ENCODE results near the gene CREB3L2. TPM values are rescaled to one million over a fixed set of nuclear protein-coding genes. Genes with fewer than 3 reads are reported as not detected.

Gene CREB3L2
- total RNA-seq, 2 donors from 2014 or later, result 45.8 to 46.0 TPM

- Histone ChIP-seq H3K9me3 (no peaks in the 10 kb centered on the region), H3K27me3 (no peaks in the 10 kb centered on the region), H3K36me3 (no peaks in the 10 kb centered on the region), H3K4me3 (no peak overlapping the region), H3K9ac (ENCODE audit: low read depth in 2 of 2, low read length in 2 of 2) (no peak overlapping the region), H3K4me1 (peaks cover 21% of the 10 kb centered on the region), H3K27ac (peak overlapping the region; percentile 76)
- intact Hi-C loops (cut with DNase I), result loop anchor here (5.0 kb wide), 1 partner anchor 45 kb away; no protein-coding TSS in a partner anchor
- no peak for DNase-seq
- no peak for TF ChIP-seq CTCF (IDR thresholded peaks at IDR 0.05)
Observed at GRCh38 chr7:137951700-137952425, 50.0 kb downstream of the CREB3L2 start.

GRCh38 chr7:137950967-137951366 is 50.9 kb downstream of the CREB3L2 start:
- no peak for DNase-seq
- intact Hi-C loops (cut with DNase I), result loop anchor here (5.0 kb wide), 1 partner anchor 46 kb away; no protein-coding TSS in a partner anchor
- Histone ChIP-seq H3K27me3 (no peaks in the 10 kb centered on the region), H3K9me3 (no peaks in the 10 kb centered on the region), H3K4me1 (peaks cover 21% of the 10 kb centered on the region), H3K27ac (no peak overlapping the region), H3K9ac (ENCODE audit: low read depth in 2 of 2, low read length in 2 of 2) (no peak overlapping the region), H3K4me3 (no peak overlapping the region), H3K36me3 (no peaks in the 10 kb centered on the region)
- no peak for TF ChIP-seq CTCF (IDR thresholded peaks at IDR 0.05)

GRCh38 chr7:137950263-137950621 is 51.6 kb downstream of the CREB3L2 start:
- intact Hi-C loops (cut with DNase I), result loop anchor here (5.0 kb wide), 1 partner anchor 47 kb away; no protein-coding TSS in a partner anchor
- no peak overlapping the region for H3K9ac ChIP-seq (ENCODE audit: low read depth in 2 of 2, low read length in 2 of 2)
- no peaks in the 10 kb centered on the region for H3K36me3 ChIP-seq
- H3K9me3 ChIP-seq, result no peaks in the 10 kb centered on the region
- H3K27ac ChIP-seq, result no peak overlapping the region
- H3K4me1 ChIP-seq, result peaks cover 21% of the 10 kb centered on the region
- H3K4me3 ChIP-seq, result no peak overlapping the region
- DNase-seq, result no peak
- no peak for TF ChIP-seq CTCF (IDR thresholded peaks at IDR 0.05)
- no peaks in the 10 kb centered on the region for H3K27me3 ChIP-seq

GRCh38 chr7:137949416-137950262 is 52.2 kb downstream of the CREB3L2 start:
- H3K4me1 ChIP-seq, result peaks cover 21% of the 10 kb centered on the region
- no peaks in the 10 kb centered on the region for H3K36me3 ChIP-seq
- DNase-seq, result no peak
- no peaks in the 10 kb centered on the region for H3K27me3 ChIP-seq
- H3K9me3 ChIP-seq, result no peaks in the 10 kb centered on the region
- H3K4me3 ChIP-seq, result no peak overlapping the region
- no peak for TF ChIP-seq CTCF (IDR thresholded peaks at IDR 0.05)
- H3K9ac ChIP-seq (ENCODE audit: low read depth in 2 of 2, low read length in 2 of 2), result no peak overlapping the region
- intact Hi-C loops (cut with DNase I), result loop anchor here (5.0 kb wide), 1 partner anchor 48 kb away; no protein-coding TSS in a partner anchor
- H3K27ac ChIP-seq, result no peak overlapping the region

- no peak for TF ChIP-seq CTCF (IDR thresholded peaks at IDR 0.05)
- Histone ChIP-seq H3K27ac (peak overlapping the region; percentile 19), H3K4me3 (no peak overlapping the region), H3K36me3 (no peaks in the 10 kb centered on the region), H3K9ac (ENCODE audit: low read depth in 2 of 2, low read length in 2 of 2) (no peak overlapping the region), H3K9me3 (no peaks in the 10 kb centered on the region), H3K27me3 (no peaks in the 10 kb centered on the region), H3K4me1 (peaks cover 15% of the 10 kb centered on the region)
- intact Hi-C loops (cut with DNase I), result no loop called here
- DNase-seq, result no peak
Observed at GRCh38 chr7:137948845-137949330, 53.0 kb downstream of the CREB3L2 start.

Measured in colonic mucosa (tissue), 4 donors.